ENCODE data around the gene CFTR.

Gene CFTR

GRCh38 chr7:117674617-117675016, 194.8 kb downstream of the CFTR start:
- TF ChIP-seq EZH2 (IDR thresholded peaks at IDR 0.05; ENCODE audit: borderline replicate concordance, low read length), result no peak
- TF ChIP-seq, protein P1, sequence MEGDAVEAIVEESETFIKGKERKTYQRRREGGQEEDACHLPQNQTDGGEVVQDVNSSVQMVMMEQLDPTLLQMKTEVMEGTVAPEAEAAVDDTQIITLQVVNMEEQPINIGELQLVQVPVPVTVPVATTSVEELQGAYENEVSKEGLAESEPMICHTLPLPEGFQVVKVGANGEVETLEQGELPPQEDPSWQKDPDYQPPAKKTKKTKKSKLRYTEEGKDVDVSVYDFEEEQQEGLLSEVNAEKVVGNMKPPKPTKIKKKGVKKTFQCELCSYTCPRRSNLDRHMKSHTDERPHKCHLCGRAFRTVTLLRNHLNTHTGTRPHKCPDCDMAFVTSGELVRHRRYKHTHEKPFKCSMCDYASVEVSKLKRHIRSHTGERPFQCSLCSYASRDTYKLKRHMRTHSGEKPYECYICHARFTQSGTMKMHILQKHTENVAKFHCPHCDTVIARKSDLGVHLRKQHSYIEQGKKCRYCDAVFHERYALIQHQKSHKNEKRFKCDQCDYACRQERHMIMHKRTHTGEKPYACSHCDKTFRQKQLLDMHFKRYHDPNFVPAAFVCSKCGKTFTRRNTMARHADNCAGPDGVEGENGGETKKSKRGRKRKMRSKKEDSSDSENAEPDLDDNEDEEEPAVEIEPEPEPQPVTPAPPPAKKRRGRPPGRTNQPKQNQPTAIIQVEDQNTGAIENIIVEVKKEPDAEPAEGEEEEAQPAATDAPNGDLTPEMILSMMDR (IDR thresholded peaks at IDR 0.05; ENCODE audit: low read length), result no peak
- Histone ChIP-seq H3K4me3 (ENCODE audit: low read depth, low read length, poor library complexity, severe bottlenecking) (no peak overlapping the region), H4K20me1 (ENCODE audit: insufficient read depth, low read length) (no peaks in the 10 kb centered on the region), H3K4me1 (ENCODE audit: insufficient read depth, low read length, severe bottlenecking) (no peaks in the 10 kb centered on the region), H3K27ac (ENCODE audit: low read depth, low read length, poor library complexity, severe bottlenecking) (no peak overlapping the region), H3K4me2 (ENCODE audit: low read length) (no peak overlapping the region), H3F3A (ENCODE audit: insufficient read depth, low read length) (no peaks in the 10 kb centered on the region), H3K9me2 (ENCODE audit: low read depth, low read length) (no peaks in the 10 kb centered on the region), H3K27me3 (ENCODE audit: insufficient read depth, low read length) (no peaks in the 10 kb centered on the region), H3K79me2 (ENCODE audit: insufficient read depth, low read length) (no peaks in the 10 kb centered on the region), H3K9ac (ENCODE audit: low read length) (no peak overlapping the region), H3K9me3 (ENCODE audit: low read length) (no peaks in the 10 kb centered on the region), H2AFZ (ENCODE audit: low read length) (no peak overlapping the region), H3K36me3 (ENCODE audit: insufficient read depth, low read length) (no peaks in the 10 kb centered on the region)

- no peak overlapping the region for H2AFZ ChIP-seq (ENCODE audit: low read length)
- H3K36me3 ChIP-seq (ENCODE audit: insufficient read depth, low read length), result no peaks in the 10 kb centered on the region
- no peak overlapping the region for H3K9ac ChIP-seq (ENCODE audit: low read length)
- TF ChIP-seq, protein P1 (IDR thresholded peaks at IDR 0.05; ENCODE audit: low read length), result no peak
- no peak for TF ChIP-seq EZH2 (IDR thresholded peaks at IDR 0.05; ENCODE audit: borderline replicate concordance, low read length)
- no peaks in the 10 kb centered on the region for H3K9me2 ChIP-seq (ENCODE audit: low read depth, low read length)
- no peaks in the 10 kb centered on the region for H3K27me3 ChIP-seq (ENCODE audit: insufficient read depth, low read length)
- no peaks in the 10 kb centered on the region for H3K9me3 ChIP-seq (ENCODE audit: low read length)
- no peaks in the 10 kb centered on the region for H3F3A ChIP-seq (ENCODE audit: insufficient read depth, low read length)
- no peak overlapping the region for H3K4me2 ChIP-seq (ENCODE audit: low read length)
- no peak overlapping the region for H3K27ac ChIP-seq (ENCODE audit: low read depth, low read length, poor library complexity, severe bottlenecking)
- H3K4me3 ChIP-seq (ENCODE audit: low read depth, low read length, poor library complexity, severe bottlenecking), result no peak overlapping the region
- H3K79me2 ChIP-seq (ENCODE audit: insufficient read depth, low read length), result no peaks in the 10 kb centered on the region
- no peaks in the 10 kb centered on the region for H3K4me1 ChIP-seq (ENCODE audit: insufficient read depth, low read length, severe bottlenecking)
- H4K20me1 ChIP-seq (ENCODE audit: insufficient read depth, low read length), result no peaks in the 10 kb centered on the region
Observed at GRCh38 chr7:117675497-117676435, 195.9 kb downstream of the CFTR start.

GRCh38 chr7:117679120-117679519, 199.3 kb downstream of the CFTR start:
- Histone ChIP-seq H3K36me3 (ENCODE audit: insufficient read depth, low read length) (no peaks in the 10 kb centered on the region), H3K27me3 (ENCODE audit: insufficient read depth, low read length) (no peaks in the 10 kb centered on the region), H3K79me2 (ENCODE audit: insufficient read depth, low read length) (no peaks in the 10 kb centered on the region), H3K9me3 (ENCODE audit: low read length) (no peaks in the 10 kb centered on the region), H2AFZ (ENCODE audit: low read length) (no peak overlapping the region), H4K20me1 (ENCODE audit: insufficient read depth, low read length) (no peaks in the 10 kb centered on the region), H3K4me3 (ENCODE audit: low read depth, low read length, poor library complexity, severe bottlenecking) (no peak overlapping the region), H3F3A (ENCODE audit: insufficient read depth, low read length) (no peaks in the 10 kb centered on the region), H3K4me2 (ENCODE audit: low read length) (no peak overlapping the region), H3K27ac (ENCODE audit: low read depth, low read length, poor library complexity, severe bottlenecking) (no peak overlapping the region), H3K9me2 (ENCODE audit: low read depth, low read length) (no peaks in the 10 kb centered on the region), H3K4me1 (ENCODE audit: insufficient read depth, low read length, severe bottlenecking) (no peaks in the 10 kb centered on the region), H3K9ac (ENCODE audit: low read length) (no peak overlapping the region)
- TF ChIP-seq EZH2 (IDR thresholded peaks at IDR 0.05; ENCODE audit: borderline replicate concordance, low read length), result no peak
- TF ChIP-seq, protein P1 (IDR thresholded peaks at IDR 0.05; ENCODE audit: low read length), result no peak

All from OCI-LY1 (cell line).